Panc1 (cell line): ENCODE results near the gene ALDOA. TPM values are rescaled to one million over a fixed set of nuclear protein-coding genes. Genes with fewer than 3 reads are reported as not detected.
A peak's percentile ranks its signal among the peaks of the same experiment; 100 is the strongest.

Experiments
- ATAC-seq: fragments of 200-7000 bp; cut with Tn5 transposase; 2 replicates; pipeline ENCODE4 v1.9.1; 2020; ENCODE audit warnings: mild to moderate bottlenecking, moderate library complexity
- BruUV-seq: library from RNA; stranded (reverse); fragments of 400-500 nt; replicated peaks from 2 replicates; lab custom pipeline; 2021; lab: Mats Ljungman, UMichigan
- CTCF ChIA-PET: fragments of 300-600 bp; sonication (Branson Sonifier 250); formaldehyde crosslinking; loops from one replicate; lab custom pipeline; 2022; ENCODE audit warnings: antibody characterized with exemption; lab: Charles Lee
- POLR2A ChIA-PET: fragments of 300-600 bp; sonication (Branson Sonifier 250); formaldehyde crosslinking; loops from one replicate; lab custom pipeline; 2022; ENCODE audit warnings: antibody characterized with exemption; lab: Charles Lee
- DNase-seq: peaks from one replicate; pipeline ENCODE4 v3.0.0-alpha.2; 2010; ENCODE audit warnings: low read depth, low spot score
- H3K27ac ChIP-seq: 2 replicates; pipeline ENCODE4 v1.5.1; 2011; ENCODE audit warnings: mild to moderate bottlenecking, low read length, inconsistent platforms
- H3K27me3 ChIP-seq: fragments of 200-500 bp; sonication (Bioruptor generic); 2 replicates; pipeline ENCODE4 v1.6.0; 2014; ENCODE audit warnings: low read length, inconsistent platforms; ENCODE audit not compliant: control insufficient read depth, insufficient read depth
- H3K36me3 ChIP-seq: fragments of 200-500 bp; sonication (Bioruptor generic); 2 replicates; pipeline ENCODE4 v1.5.1; 2014; ENCODE audit warnings: inconsistent platforms, mild to moderate bottlenecking, low read length, moderate library complexity; ENCODE audit not compliant: control insufficient read depth, insufficient read depth
- H3K4me1 ChIP-seq: 2 replicates; pipeline ENCODE4 v1.5.1; 2011; ENCODE audit warnings: inconsistent platforms, mild to moderate bottlenecking, low read length, moderate library complexity; ENCODE audit not compliant: control insufficient read depth, insufficient read depth
- H3K4me3 ChIP-seq, 2 experiments: 2 replicates each; pipeline ENCODE4 v1.5.1; 2011 to 2012; ENCODE audit warnings: low read depth in 2 of 2, low read length in 2 of 2, mild to moderate bottlenecking in 2 of 2, inconsistent platforms in 1 of 2, moderate library complexity in 1 of 2
- H3K9me3 ChIP-seq: fragments of 200-500 bp; sonication (Bioruptor generic); 2 replicates; pipeline ENCODE4 v1.5.1; 2014; ENCODE audit warnings: low read depth, mild to moderate bottlenecking, inconsistent platforms, low read length, moderate library complexity; ENCODE audit not compliant: control insufficient read depth, insufficient read depth
- CTCF ChIP-seq: fragments of 450-650 bp; IDR thresholded peaks from 2 replicates; pipeline ENCODE4 v1.5.1; 2017; ENCODE audit warnings: mild to moderate bottlenecking
- POLR2AphosphoS5 ChIP-seq: IDR thresholded peaks from 2 replicates; pipeline ENCODE4 v1.6.1; 2012; ENCODE audit warnings: mild to moderate bottlenecking, low read depth, low read length, moderate library complexity
- REST ChIP-seq, 2 experiments: IDR thresholded peaks; 2 replicates each; pipeline ENCODE4 v1.6.1; 2011 to 2012; ENCODE audit warnings: low read depth in 2 of 2, control low read depth in 1 of 2, low read length in 1 of 2, mild to moderate bottlenecking in 1 of 2, moderate library complexity in 1 of 2; ENCODE audit not compliant: insufficient read depth in 1 of 2
- SIN3A ChIP-seq: IDR thresholded peaks from 2 replicates; pipeline ENCODE4 v1.6.1; 2012; ENCODE audit warnings: low read depth, mild to moderate bottlenecking, low read length, moderate library complexity, borderline replicate concordance; ENCODE audit not compliant: insufficient read depth
- TCF7L2 ChIP-seq: IDR thresholded peaks from 2 replicates; pipeline ENCODE4 v1.6.1; 2011; ENCODE audit warnings: mild to moderate bottlenecking, low read depth, low read length, inconsistent platforms
- in situ Hi-C: cut with HindIII; loops from 2 replicates; pipeline ENCODE4 v1.10.0; 2016; ENCODE audit warnings: low sequenced_read_pairs, low pct_unique_long_range_greater_than_20kb
- intact Hi-C: fragments of 100-400 bp; cut with micrococcal nuclease; formaldehyde crosslinking; loops from one replicate; pipeline ENCODE4 v1.10.0; 2022; ENCODE audit not compliant: unreplicated experiment
- total RNA-seq: library from RNA; stranded (reverse); gene quantifications from one replicate; pipeline ENCODE4 v1.2.1, GENCODE V29; 2021; ENCODE audit not compliant: unreplicated experiment

The ALDOA gene
- total RNA-seq, 1 experiment from 2014 or later: 2,516 TPM

- H3K27ac ChIP-seq: peak overlapping the region; percentile 68
- H3K4me3 ChIP-seq: no peak overlapping the region
- ATAC-seq (no peak), DNase-seq (no peak)
- intact Hi-C loops: no loop called here
- BruUV-seq: no TSS peak
- peaks cover 19% of the 10 kb centered on the region for H3K4me1 ChIP-seq
- CTCF ChIA-PET: no interaction called here
- H3K27me3 ChIP-seq: no peaks in the 10 kb centered on the region
- no peaks in the 10 kb centered on the region for H3K9me3 ChIP-seq
- no peaks in the 10 kb centered on the region; the same call in 1 of the 2 replicates for H3K36me3 ChIP-seq
- in situ Hi-C loops: no loop called here
- POLR2A ChIA-PET: no interaction called here
- TF ChIP-seq TCF7L2 (no peak), SIN3A (no peak), REST (IDR thresholded peaks at IDR 0.05; ENCODE audit: insufficient read depth in 1 of 2, low read depth in 2 of 2, low read length in 1 of 2) (no peak), CTCF (no peak), POLR2AphosphoS5 (no peak)
Observed at GRCh38 chr16:30051518-30051917, 14.0 kb upstream of the ALDOA start.

- intact Hi-C loops: no loop called here
- peak overlapping the region; percentile 88 for H3K27ac ChIP-seq
- H3K36me3 ChIP-seq: no peaks in the 10 kb centered on the region; the same call in 1 of the 2 replicates
- DNase-seq: peak; percentile 48
- ChIA-PET POLR2A (interaction anchor here (0.5 to 1.4 kb wide), 2 partner anchors 13 to 41 kb away, joined by 3 to 5 read pairs; partner anchors contain the start of gene ALDOA), CTCF (interaction anchor here (0.6 kb wide), 2 partner anchors 9 to 1471 kb away, joined by 3 read pairs; no protein-coding TSS in a partner anchor)
- peak; percentile 83 for ATAC-seq
- H3K27me3 ChIP-seq: no peaks in the 10 kb centered on the region
- no TSS peak for BruUV-seq
- peaks cover 19% of the 10 kb centered on the region for H3K4me1 ChIP-seq
- TF ChIP-seq SIN3A (peak; percentile 99; the same call in 1 of the 2 replicates), CTCF (no peak), REST (IDR thresholded peaks at IDR 0.05; ENCODE audit: insufficient read depth in 1 of 2, low read depth in 2 of 2, low read length in 1 of 2) (peak in 1 of 2 experiments; percentile 55; a peak in 1 of 4 replicates), POLR2AphosphoS5 (peak; percentile 71), TCF7L2 (no peak)
- peak overlapping the region; percentile 86 to 94 for H3K4me3 ChIP-seq
- in situ Hi-C loops: no loop called here
- H3K9me3 ChIP-seq: no peaks in the 10 kb centered on the region
Observed at GRCh38 chr16:30052671-30053372, 12.7 kb upstream of the ALDOA start.
